Neural cell (in vitro differentiated cells): Measurements from ENCODE around the gene MTRR. TPM values are rescaled to one million over a fixed set of nuclear protein-coding genes. Genes with fewer than 3 reads are reported as not detected.

Experiments
- H2AFZ ChIP-seq: fragments of 200-600, 300-800 bp; sonication (generic), shearing (Covaris generic); 2 replicates; pipeline ENCODE4 v1.6.0; 2014; ENCODE audit warnings: low read depth, mild to moderate bottlenecking, antibody characterized with exemption, low read length, moderate library complexity
- H3F3A ChIP-seq: fragments of 200-600 bp; shearing (Covaris generic); 2 replicates; pipeline ENCODE4 v1.6.1; 2016; ENCODE audit warnings: mild to moderate bottlenecking, moderate library complexity, mixed read lengths, antibody characterized with exemption, low read length; ENCODE audit not compliant: insufficient read depth, poor library complexity, severe bottlenecking
- H3K27ac ChIP-seq: fragments of 200-600, 300-800 bp; sonication (generic), shearing (Covaris generic); 2 replicates; pipeline ENCODE4 v1.5.1; 2014; ENCODE audit warnings: mild to moderate bottlenecking, low read length, moderate library complexity
- H3K27me3 ChIP-seq: fragments of 300-800, 200-600 bp; sonication (generic), shearing (Covaris generic); 2 replicates; pipeline ENCODE4 v1.6.0; 2014; ENCODE audit warnings: mild to moderate bottlenecking, low read depth, low read length, moderate library complexity; ENCODE audit not compliant: insufficient read depth
- H3K36me3 ChIP-seq: fragments of 300-800, 200-600 bp; sonication (generic), shearing (Covaris generic); 2 replicates; pipeline ENCODE4 v1.5.1; 2014; ENCODE audit warnings: mild to moderate bottlenecking, antibody characterized with exemption, low read length, moderate library complexity; ENCODE audit not compliant: insufficient read depth
- H3K4me2 ChIP-seq: fragments of 300-800, 200-600 bp; sonication (generic), shearing (Covaris generic); 2 replicates; pipeline ENCODE4 v1.6.0; 2014; ENCODE audit warnings: mild to moderate bottlenecking, low read length
- H3K4me3 ChIP-seq: fragments of 300-800, 200-600 bp; sonication (generic), shearing (Covaris generic); 2 replicates; pipeline ENCODE4 v1.5.1; 2014; ENCODE audit warnings: mild to moderate bottlenecking, low read length, moderate library complexity
- H3K79me2 ChIP-seq: fragments of 200-600 bp; shearing (Covaris generic); replicated peaks from 2 replicates; pipeline ENCODE4 v1.6.0; 2014; ENCODE audit warnings: mild to moderate bottlenecking, low read length, moderate library complexity; ENCODE audit not compliant: insufficient read depth
- H3K9ac ChIP-seq: fragments of 300-800, 200-600 bp; sonication (generic), shearing (Covaris generic); 2 replicates; pipeline ENCODE4 v1.6.1; 2016; ENCODE audit warnings: mild to moderate bottlenecking, low read length, mixed read lengths
- H3K9me2 ChIP-seq: fragments of 200-600 bp; shearing (Covaris generic); 2 replicates; pipeline ENCODE4 v1.6.1; 2016; ENCODE audit warnings: mild to moderate bottlenecking, low read length, mixed read lengths; ENCODE audit not compliant: insufficient read depth
- H3K9me3 ChIP-seq: fragments of 200-600, 300-800 bp; sonication (generic), shearing (Covaris generic); 2 replicates; pipeline ENCODE4 v1.6.1; 2016; ENCODE audit warnings: mild to moderate bottlenecking, mixed run types, low read length, moderate library complexity, mixed read lengths
- H4K20me1 ChIP-seq: fragments of 200-600 bp; shearing (Covaris generic); 2 replicates; pipeline ENCODE4 v1.6.1; 2016; ENCODE audit warnings: mild to moderate bottlenecking, mixed run types; ENCODE audit not compliant: insufficient read depth
- CTCF ChIP-seq: fragments of 450-650 bp; IDR thresholded peaks from 2 replicates; pipeline ENCODE4 v1.5.1; 2014; ENCODE audit warnings: antibody characterized with exemption, mild to moderate bottlenecking, moderate library complexity; ENCODE audit not compliant: poor library complexity, severe bottlenecking
- EP300 ChIP-seq: fragments of 450-650 bp; conservative IDR thresholded peaks from 2 replicates; pipeline ENCODE4 v1.6.1; 2014; ENCODE audit warnings: antibody characterized with exemption, mild to moderate bottlenecking, moderate library complexity; ENCODE audit not compliant: poor library complexity, severe bottlenecking
- EZH2 ChIP-seq: fragments of 200-600, 300-800 bp; shearing (Covaris generic), sonication (generic); IDR thresholded peaks from 2 replicates; pipeline ENCODE4 v1.6.1; 2014; ENCODE audit warnings: antibody characterized with exemption, low read length, borderline replicate concordance, mild to moderate bottlenecking; ENCODE audit not compliant: insufficient read depth, poor library complexity, severe bottlenecking
- MXI1 ChIP-seq: fragments of 450-650 bp; conservative IDR thresholded peaks from 2 replicates; pipeline ENCODE4 v1.6.1; 2014; ENCODE audit warnings: antibody characterized with exemption, mild to moderate bottlenecking; ENCODE audit not compliant: poor library complexity, severe bottlenecking
- POLR2AphosphoS5 ChIP-seq: IDR thresholded peaks from 2 replicates; pipeline ENCODE4 v1.6.1; 2012
- RAD21 ChIP-seq: fragments of 450-650 bp; conservative IDR thresholded peaks from 2 replicates; pipeline ENCODE4 v1.6.1; 2014; ENCODE audit warnings: antibody characterized with exemption, mild to moderate bottlenecking, moderate library complexity
- REST ChIP-seq: IDR thresholded peaks from 2 replicates; pipeline ENCODE4 v1.6.1; 2012; ENCODE audit warnings: borderline replicate concordance
- SMC3 ChIP-seq: fragments of 450-650 bp; conservative IDR thresholded peaks from 2 replicates; pipeline ENCODE4 v1.6.1; 2014; ENCODE audit warnings: antibody characterized with exemption, mild to moderate bottlenecking, moderate library complexity; ENCODE audit not compliant: poor library complexity
- TAF1 ChIP-seq: IDR thresholded peaks from 2 replicates; pipeline ENCODE4 v1.6.1; 2012; ENCODE audit warnings: low read depth
- polyA plus RNA-seq: library from polyadenylated mRNA; depleted of rRNA; stranded (reverse); fragments of >200 nt; gene quantifications from 2 replicates; pipeline ENCODE4 v1.2.3, GENCODE V29; 2014

Gene MTRR
- polyA plus RNA-seq, 1 donor from 2014 or later: 34.1 TPM

GRCh38 chr5:7857361-7857760 lies 11.6 kb upstream of the MTRR start:
- Histone ChIP-seq H4K20me1 (no peaks in the 10 kb centered on the region), H3K9me2 (no peaks in the 10 kb centered on the region), H3K79me2 (no peaks in the 10 kb centered on the region), H3K27ac (no peak overlapping the region), H3F3A (no peaks in the 10 kb centered on the region), H2AFZ (no peak overlapping the region), H3K4me2 (no peak overlapping the region), H3K9ac (no peak overlapping the region), H3K4me3 (no peak overlapping the region), H3K36me3 (peaks cover 13% of the 10 kb centered on the region), H3K27me3 (no peaks in the 10 kb centered on the region), H3K9me3 (no peaks in the 10 kb centered on the region)
- no peak for TF ChIP-seq SMC3
- no peak for TF ChIP-seq TAF1
- no peak for TF ChIP-seq EP300
- TF ChIP-seq REST: no peak
- TF ChIP-seq POLR2AphosphoS5: no peak
- TF ChIP-seq RAD21: no peak
- no peak for TF ChIP-seq EZH2
- TF ChIP-seq CTCF: no peak
- TF ChIP-seq MXI1: no peak

GRCh38 chr5:7857926-7858632 lies 10.9 kb upstream of the MTRR start:
- no peak overlapping the region for H3K9ac ChIP-seq
- H3K9me2 ChIP-seq: no peaks in the 10 kb centered on the region
- H4K20me1 ChIP-seq: no peaks in the 10 kb centered on the region
- H3K4me2 ChIP-seq: no peak overlapping the region
- H2AFZ ChIP-seq: no peak overlapping the region
- H3K27me3 ChIP-seq: no peaks in the 10 kb centered on the region
- H3K4me3 ChIP-seq: no peak overlapping the region
- H3F3A ChIP-seq: no peaks in the 10 kb centered on the region
- peaks cover 19% of the 10 kb centered on the region for H3K36me3 ChIP-seq
- no peak for TF ChIP-seq EP300
- no peak for TF ChIP-seq MXI1
- no peak for TF ChIP-seq EZH2
- TF ChIP-seq POLR2AphosphoS5: no peak
- no peak for TF ChIP-seq REST
- TF ChIP-seq CTCF: no peak
- TF ChIP-seq TAF1: no peak
- TF ChIP-seq SMC3: no peak
- TF ChIP-seq RAD21: no peak
- no peak overlapping the region for H3K27ac ChIP-seq
- no peaks in the 10 kb centered on the region for H3K79me2 ChIP-seq
- no peaks in the 10 kb centered on the region for H3K9me3 ChIP-seq
